ENCODE data around the gene NDUFB2.
"Not testable (repeated sequence)": the region's sequence is repeated elsewhere in the genome, so short reads cannot be mapped to it uniquely, and the experiment has no call there.

The NDUFB2 gene

DNA sequence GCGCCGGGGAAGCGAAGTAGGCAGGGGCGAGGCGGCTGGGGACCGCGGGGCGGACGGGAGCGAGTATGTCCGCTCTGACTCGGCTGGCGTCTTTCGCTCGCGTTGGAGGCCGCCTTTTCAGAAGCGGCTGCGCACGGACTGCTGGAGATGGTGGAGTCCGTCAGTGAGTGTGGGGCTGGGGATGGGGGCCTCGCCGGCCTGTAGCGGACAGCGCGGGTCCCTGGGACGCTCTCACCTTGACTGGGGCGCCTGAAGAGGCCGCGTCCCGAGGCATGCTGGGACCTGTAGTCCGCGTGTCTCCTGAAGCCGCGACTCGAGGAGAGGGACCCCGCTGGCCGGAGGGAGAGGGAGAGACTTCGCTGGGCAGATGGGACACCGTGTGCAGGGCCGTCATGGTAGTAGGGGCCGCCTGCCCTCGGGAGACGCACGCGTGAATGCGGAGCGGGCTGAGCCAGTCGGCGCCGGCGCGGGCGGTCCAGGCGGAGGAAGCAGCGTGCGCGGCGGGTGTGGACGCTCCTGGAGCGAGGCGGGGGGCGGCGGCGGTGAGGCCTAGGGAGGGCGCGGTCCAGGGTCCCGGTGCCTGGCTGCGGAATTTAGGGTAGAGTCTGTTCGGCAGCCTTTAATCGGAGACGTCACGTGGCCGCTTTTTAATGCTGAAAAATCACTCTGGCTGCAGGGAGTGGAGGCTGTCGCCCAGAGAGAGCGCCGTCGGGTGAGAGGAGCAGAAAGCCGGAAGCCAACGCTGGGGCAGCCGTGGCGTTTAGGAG, at the start of gene NDUFB2:
Gene NDUFB2, plus strand, starts transcription at position 29 of the 767 bp plus-strand sequence. Its CDS starts 37 bp downstream, at position 66.
- peak; percentile 62 to 99 (median 91) for DNase-seq

DNA sequence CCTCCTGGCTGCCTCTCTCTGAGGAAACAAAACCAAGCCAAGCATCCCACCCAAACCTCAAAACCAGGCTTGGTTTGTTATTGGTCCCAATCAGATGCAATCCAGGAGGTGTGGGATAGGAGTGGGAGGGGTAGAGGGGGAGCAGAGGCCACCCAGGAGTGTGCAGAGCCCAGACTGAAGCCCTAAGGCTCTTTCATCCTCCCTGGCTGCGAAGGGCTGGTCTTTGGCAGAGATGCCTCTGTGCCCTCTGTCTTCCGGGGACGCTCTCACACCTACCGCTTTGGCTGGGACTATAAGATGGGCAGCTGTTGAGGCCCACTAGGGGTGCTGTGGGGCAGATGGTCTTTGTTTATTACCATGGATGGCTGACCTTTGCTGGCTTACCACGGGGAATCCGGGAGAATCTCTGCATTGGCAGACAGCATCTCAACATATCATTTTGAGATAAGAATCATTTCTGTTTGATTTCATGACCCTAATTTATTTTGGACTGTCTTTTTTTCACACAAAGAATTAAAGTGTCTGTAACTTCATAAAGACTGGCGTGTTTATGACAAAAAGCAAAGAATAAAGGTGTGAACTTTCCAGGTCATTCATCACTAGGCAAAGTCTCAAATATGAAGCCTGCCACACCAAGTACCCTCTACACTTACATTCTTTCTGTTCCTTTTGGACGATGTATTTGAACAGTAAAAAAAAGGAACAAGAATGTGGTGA, 49.4 kb upstream of the NDUFB2 start:
- DNase-seq, result peak in 17 of 51 donors; percentile 10 to 45 (median 29)

DNA sequence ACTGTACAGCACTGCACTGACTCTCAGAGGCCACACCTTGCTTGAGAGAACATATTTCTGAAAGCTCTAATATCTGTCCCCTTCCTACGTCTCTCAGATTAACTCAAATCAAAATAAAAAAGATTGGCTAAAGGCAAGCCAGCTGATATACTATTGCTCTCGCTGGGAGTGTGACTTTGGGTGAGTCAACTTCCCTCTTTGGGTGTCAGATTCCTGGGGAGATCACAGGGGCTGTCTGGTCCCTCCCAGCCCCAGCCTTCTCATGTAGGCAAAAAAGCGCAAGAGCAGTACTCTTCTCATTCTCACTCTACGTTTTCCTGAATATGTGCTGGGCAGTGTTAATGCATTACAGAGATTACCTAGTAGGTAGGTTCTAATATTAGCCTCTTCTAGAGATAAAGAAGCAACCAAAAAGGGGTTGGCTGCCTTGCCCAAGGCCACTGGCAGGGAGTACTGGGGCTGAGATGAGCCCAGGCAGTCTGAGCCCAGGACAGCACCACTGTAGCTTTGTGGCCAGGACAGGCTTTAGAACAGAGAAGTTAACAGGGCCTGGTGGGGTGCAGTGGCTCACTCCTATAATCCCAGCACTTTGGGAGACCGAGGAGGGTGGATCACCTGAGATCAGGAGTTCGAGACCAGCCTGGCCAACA, 46.8 kb upstream of the NDUFB2 start:
- DNase-seq, result no peak

DNA sequence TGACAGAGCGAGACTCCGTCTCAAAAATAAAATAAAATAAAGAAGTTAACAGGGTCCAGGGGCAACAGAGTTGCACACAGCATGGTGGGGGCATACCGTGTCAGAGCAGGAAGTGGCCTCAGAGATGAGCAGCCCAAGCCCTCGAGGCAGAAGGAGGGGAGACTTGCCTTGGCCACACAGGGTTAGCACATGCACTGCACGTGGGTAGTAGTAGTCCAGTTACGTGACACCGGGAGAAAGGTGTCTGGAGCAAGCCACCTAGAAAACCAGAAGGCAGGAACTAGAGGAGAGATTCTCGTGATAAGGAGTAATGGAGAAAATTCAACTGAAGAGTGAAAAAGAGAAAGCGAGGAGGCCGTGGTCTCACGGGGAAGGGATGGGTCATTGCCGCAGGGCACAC, 46.1 kb upstream of the NDUFB2 start:
- DNase-seq, result no peak

DNA sequence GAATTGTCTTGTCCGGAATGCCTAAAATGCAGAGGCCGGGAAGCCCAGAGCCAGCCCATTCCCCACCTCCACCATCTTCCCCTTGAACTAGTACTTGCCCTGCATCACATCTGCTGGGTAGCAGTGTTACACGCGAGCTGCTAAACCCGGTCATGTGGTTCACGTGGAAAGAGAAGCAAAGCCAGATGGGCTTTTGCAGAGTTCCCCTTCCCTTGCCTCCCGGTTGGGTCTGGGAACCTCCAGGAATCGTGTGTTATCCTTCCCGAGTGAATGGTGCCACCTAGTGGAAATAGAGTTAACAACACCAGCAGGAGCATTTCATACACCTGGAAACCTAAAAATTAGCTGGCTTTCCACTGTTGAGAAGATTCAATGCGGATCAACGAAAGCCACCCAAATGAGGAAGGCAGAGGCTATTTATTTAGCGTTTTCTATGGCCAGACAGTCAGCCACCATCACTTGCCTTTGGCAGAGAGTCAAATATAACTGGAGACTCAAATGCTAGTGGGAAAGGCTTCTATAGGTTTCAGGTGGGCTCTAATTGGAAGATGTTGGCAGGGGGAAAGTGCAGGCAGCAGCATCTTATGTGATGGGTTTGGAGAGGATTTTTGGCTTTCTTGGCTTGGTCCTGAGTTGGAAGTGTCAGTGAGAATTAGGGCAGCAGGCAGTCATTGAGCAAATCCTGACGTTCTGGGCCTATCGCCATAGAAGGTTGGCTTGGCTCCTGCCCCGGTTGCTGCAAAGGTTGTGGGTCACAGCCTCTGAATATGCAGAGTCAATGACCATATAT, 43.0 kb upstream of the NDUFB2 start:
- peak in 28 of 51 donors; percentile 13 to 77 (median 39) for DNase-seq

DNA sequence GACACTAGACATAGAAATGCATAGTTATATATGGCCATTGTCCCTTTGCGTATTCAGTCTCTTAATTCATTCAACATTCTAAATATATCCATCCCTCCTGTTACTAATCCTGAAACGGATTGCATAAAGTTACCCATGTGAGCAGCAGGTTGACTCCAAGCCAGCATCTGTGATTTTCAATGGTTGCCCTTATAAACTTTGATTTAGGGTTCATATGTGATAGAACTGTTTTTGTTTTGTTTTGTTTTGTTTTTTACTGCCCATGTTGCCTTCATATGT, 42.5 kb upstream of the NDUFB2 start:
- no peak for DNase-seq

DNA sequence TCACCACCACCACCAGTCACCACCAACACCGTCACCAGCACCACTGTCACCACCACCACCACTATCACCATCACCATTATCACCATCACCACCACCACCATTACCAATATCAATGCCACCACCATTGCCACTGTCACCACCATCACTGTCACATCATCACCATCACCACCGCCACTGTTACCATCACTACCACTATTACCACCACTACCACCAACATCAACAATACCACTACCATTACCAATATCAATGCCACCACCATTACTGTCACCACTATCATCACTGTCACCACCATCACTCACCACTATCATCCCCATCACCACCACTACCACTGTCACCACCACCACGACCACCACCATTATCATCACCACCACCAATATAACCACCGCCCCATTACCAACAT, 41.8 kb upstream of the NDUFB2 start:
- no peak for DNase-seq

DNA sequence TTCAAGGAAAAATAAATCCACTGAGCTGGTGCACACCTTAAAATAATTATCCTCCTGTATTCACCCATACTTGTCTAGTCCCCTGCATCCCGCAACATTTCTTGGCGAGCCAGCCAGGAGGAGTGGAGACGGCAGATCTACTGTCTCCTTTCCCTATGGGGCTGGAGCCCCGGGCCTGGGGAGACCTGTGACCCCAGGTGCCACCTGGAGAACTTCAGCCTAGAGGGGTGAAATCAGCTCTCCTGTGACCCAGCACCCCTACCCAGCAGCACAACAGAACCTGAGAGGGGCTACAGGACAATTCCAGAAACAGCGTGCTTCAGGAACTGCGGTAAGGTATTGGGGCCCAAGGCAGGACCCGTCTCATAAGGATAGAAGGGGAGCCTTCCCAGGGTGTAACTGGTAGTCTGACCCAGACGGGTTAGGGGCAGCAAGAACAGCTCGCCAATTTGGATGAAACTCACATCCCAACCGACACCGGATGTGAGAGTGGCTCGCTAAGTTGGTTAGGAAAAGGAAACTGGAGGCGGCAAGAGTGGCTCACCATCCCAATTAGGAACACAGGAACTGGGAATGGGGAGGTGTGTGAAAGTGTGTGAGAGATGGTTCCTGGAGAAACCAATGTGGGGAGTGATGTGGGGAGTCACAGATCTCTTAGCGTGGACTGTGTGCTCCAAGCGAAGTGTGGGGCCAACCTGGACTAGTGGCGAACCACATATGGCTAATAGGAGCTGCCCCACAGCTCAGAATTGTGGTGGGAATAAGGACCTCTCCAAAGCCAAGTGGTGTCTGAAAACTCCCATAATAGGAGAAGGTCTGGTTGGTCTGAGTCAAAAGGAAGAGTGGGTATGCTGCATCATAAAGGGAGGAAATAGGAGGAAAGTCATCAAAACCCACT, 40.7 kb upstream of the NDUFB2 start:
- no peak for DNase-seq

DNA sequence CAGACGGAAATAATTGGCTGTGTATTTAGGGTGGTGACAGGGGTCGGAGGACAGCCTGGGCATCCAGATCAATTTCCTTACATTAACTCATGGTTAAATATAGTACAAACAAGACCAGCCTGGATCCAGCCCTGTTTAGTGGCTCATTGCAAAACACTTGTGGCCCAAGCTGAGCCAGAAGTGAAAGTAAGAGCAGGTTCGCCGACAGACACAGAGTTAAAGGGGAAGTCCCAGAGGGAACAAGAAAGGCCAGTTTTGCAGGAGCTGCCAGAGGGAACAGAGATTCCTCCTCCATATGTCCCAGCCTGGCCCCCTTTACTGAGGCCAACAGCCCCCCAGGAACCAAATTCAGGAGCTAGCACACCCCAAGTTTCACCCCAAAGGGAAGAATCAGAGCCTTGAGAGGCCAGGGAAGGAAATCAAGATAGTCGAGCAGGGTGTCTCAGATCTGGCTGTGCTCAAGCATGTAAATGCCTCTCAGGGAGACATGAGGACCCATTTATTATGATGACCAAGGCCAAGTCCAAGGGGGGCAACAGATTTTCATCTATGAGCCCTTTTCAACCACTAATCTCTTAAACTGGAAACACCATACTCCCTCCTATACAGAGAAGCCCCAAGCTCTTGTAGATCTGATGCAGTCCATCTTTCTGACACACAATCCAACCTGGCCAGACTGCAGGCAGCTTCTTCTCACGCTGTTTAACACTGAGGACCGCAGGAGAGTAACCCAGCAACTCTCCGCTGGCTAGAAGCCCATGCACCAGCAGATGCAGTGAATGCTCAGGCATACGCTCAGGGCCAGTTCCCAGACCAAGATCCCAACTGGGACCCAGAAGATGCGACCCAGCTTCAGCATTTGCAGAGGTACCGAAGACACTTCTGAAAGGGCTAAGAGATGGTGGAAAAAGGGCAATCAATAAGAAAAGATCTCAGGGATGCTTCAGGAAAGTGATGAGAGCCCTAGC, 39.7 kb upstream of the NDUFB2 start:
- peak in 13 of 51 donors; percentile 7 to 35 (median 17) for DNase-seq

DNA sequence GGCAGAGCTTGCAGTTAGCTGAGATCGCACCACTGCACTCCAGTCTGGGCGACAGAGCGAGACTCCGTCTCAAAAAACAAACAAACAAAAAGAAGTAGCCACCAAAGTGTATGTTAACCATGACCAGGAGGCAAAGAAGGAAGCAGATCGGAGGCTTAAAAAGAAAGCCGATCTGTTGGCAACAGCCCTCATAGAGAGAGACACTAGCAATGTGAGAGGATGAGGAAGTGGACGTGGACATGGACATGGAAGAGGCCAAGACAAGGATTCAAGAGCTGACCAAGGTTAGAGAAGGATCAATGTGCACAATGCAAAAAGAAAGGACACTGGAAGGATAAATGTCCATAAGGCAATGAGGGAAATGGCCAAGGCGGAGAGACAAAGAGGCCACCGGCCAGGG, 38.6 kb upstream of the NDUFB2 start:
- DNase-seq, result no peak

DNA sequence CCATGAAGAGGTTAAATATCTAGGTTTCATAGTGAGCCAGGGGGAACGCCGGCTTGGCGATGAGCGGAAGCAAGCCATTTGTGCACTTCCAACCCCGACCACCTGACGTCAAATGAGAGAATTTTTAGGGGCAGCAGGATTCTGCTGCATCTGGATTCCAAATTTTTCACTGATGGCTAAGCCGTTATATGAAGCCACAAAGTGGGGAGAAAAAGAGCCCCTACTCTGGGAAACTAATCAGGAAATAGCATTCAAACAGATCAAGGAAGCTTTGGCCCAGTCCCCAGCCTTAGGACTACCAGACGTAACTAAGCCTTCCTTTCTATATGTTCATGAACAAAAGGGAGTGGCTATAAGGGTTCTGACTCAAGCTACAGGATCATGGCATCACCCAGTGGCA, 36.7 kb upstream of the NDUFB2 start:
- no peak for DNase-seq

DNA sequence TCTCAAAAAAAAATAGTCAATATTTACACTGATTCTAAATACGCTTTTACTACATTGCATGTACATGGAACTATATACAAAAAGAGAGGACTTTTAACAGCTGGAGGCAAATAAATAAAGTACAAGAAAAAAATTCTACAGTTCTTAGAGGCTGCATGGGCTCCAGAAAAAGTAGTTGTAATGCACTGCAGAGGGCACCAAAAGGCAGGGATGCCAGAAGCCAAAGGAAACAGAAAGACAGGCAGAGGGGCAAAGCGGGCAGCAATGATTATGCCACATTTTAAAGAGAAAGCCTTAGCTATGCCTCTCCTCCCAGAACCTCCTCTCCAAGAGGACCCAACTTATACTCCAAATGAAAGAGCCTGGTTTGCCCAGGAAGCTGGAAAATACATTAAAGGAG, 35.4 kb upstream of the NDUFB2 start:
- DNase-seq, result peak in 2 of 51 donors; percentile 14 to 20

DNA sequence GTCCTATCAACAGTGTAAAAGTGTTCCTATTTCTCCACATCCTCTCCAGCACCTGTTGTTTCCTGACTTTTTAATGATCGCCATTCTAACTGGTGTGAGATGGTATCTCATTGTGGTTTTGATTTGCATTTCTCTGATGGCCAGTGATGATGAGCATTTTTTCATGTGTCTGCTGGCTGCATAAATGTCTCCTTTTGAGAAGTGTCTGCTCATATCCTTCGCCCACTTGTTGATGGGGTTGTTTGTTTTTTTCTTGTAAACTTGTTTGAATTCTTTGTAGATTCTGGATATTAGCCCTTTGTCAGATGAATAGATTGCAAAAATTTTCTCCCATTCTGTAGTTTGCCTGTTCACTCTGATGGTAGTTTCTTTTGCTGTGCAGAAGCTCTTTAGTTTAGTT, 33.6 kb upstream of the NDUFB2 start:
- DNase-seq, result not testable (repeated sequence)

DNA sequence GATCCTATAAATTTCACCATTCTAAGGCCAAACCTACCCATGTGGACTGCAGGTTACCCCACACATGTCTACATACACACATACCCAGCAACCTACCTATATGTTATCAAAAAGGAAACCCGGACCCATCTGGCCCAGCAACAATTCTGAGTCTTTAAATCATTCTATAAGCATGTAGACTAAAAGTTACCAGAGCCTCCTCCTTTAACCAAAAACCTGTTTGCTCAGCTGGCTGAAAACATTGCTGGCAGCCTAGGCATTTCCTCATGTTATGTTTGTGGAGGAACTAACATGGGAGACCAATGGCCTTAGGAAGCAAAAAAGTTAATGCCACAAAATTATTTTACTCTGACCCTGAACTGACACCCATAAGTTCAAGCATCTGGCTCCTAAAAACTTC, 29.0 kb upstream of the NDUFB2 start:
- no peak for DNase-seq

DNA sequence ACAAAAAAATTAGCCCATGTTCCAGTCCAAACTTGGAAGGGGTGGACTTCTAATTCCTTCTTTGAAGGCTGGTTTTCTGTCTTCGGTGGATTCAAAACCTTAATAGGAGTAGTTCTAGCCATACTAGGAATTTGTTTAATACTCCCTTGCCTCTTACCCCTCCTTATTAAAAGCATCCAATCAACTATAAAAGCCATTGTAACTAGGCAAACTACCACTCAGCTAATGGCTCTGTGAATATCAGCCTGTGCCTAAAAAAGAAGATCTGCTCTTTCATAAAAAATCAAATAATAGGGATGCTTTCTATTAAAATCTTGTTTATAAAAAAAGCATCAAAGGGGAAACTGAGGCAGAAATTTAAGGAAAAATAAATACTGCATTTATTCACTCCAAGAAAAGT, 27.9 kb upstream of the NDUFB2 start:
- no peak for DNase-seq

DNA sequence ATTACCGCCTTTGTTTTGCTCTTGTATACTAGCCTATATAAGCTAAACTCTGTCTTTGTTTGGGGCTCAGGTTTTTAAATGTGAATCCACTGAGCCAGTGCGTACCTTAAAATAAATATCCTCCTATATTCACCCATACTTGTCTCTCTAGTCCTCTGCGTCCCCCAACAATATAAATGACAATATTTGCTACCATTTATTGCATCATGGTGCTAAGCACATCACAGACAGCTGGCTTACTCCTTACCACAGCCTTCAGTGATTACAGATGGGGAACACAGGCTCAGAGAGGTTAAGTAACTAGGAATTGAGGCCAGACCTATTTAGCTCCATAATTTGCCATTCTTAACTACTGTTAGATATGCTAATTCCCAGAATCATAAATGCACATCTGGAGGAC, 27.2 kb upstream of the NDUFB2 start:
- DNase-seq, result no peak

DNA sequence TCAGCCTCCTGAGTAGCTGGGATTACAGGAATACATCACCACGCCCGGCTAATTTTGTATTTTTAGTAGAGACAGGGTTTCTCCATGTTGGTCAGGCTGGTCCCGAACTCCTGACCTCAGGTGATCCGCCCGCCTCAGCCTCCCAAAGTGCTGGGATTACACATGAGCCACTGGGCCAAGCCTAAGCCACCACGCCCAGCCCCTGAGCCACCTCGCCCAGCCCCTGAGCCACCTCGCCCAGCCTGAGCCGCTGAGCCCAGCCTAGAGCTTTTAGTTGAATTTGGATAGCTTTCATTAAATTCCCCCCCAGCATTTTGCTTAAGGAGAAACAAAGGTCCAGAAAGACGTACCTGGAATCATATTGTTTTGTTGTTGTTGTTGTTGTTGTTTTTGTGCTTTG, 26.6 kb upstream of the NDUFB2 start:
- DNase-seq, result not testable (repeated sequence)

DNA sequence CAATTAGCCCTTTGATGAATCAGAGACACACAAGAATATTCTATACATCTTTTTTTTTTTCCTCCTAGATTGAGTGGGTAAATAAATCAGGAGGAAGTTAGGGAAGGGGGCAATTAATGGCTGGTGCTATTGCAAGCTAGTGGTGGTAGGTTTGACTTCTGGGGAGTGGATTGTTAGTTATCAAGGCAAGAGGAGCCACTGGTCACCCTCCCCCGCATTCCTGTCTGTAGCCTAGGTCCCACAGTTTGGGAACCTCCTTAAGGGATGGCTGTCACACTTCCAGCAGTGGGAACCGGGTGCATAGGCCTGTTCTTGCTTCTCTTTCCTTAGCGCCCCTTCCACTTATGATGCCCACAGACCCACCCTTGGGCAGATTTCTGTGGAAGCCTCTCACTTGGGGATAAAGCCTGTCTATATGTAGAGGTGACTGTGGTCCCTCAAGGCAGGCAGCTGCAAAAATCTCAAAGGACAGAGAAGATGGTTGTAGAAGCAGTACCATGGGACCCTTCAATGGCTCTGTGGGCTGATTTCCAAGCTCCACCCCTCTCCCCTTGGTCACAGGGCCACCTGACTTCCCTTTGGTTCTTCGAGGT, 26.1 kb upstream of the NDUFB2 start:
- DNase-seq, result no peak

DNA sequence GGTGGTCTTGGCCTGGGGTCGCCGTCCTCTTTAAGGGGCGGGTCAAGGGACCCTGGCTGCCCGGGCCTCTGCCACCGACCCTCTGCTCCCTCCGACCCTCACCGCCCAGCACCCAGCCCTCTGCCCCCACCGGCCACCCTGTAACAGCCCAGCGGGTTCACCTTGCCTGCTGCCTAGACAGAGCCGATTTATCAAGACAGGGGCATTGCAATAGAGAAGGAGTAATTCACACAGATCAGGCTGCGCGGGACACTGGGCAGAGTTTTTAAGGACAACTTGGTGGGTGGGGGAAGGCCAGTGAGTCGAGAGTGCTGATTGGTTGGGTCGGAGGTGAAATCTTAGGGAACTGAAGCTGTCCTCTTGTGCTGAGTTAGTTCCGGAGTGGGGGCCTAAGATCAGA, 24.5 kb upstream of the NDUFB2 start:
- no peak for DNase-seq
